Loucy (cell line): ENCODE measurements around the gene OR5K3.
"Not testable (repeated sequence)": the region's sequence is repeated elsewhere in the genome, so short reads cannot be mapped to it uniquely, and the experiment has no call there.

Experiments
- H2AFZ ChIP-seq: fragments of 200-600 bp; sonication (generic); 2 replicates; pipeline ENCODE4 v1.6.0; 2016; ENCODE audit warnings: antibody characterized with exemption, mild to moderate bottlenecking, low read length, moderate library complexity
- H3F3A ChIP-seq: fragments of 200-600 bp; 2 replicates; pipeline ENCODE4 v1.6.0; 2016; ENCODE audit warnings: antibody characterized with exemption, low read depth, mild to moderate bottlenecking
- H3K27me3 ChIP-seq: fragments of 200-600 bp; sonication (generic); 2 replicates; pipeline ENCODE4 v1.6.1; 2014; ENCODE audit warnings: low read length, mild to moderate bottlenecking; ENCODE audit not compliant: insufficient read depth, poor library complexity, severe bottlenecking
- H3K36me3 ChIP-seq: fragments of 200-600 bp; sonication (generic); 2 replicates; pipeline ENCODE4 v1.6.1; 2016; ENCODE audit warnings: low read length; ENCODE audit not compliant: insufficient read depth
- H3K4me1 ChIP-seq: fragments of 200-600 bp; sonication (generic); 2 replicates; pipeline ENCODE4 v1.5.1; 2014; ENCODE audit warnings: low read length, mild to moderate bottlenecking; ENCODE audit not compliant: insufficient read depth, poor library complexity, severe bottlenecking
- H3K4me2 ChIP-seq: fragments of 200-600 bp; sonication (generic); 2 replicates; pipeline ENCODE4 v1.6.0; 2014; ENCODE audit warnings: antibody characterized with exemption, low read length, low read depth, mild to moderate bottlenecking; ENCODE audit not compliant: poor library complexity, severe bottlenecking
- H3K4me3 ChIP-seq: fragments of 200-600 bp; sonication (generic); 2 replicates; pipeline ENCODE4 v1.5.1; 2014; ENCODE audit warnings: low read length, mild to moderate bottlenecking, mixed read lengths; ENCODE audit not compliant: poor library complexity, severe bottlenecking
- H3K79me2 ChIP-seq: fragments of 200-600 bp; sonication (generic); 2 replicates; pipeline ENCODE4 v1.6.1; 2014; ENCODE audit warnings: low read length; ENCODE audit not compliant: insufficient read depth
- H3K9ac ChIP-seq: fragments of 200-600 bp; sonication (generic); 2 replicates; pipeline ENCODE4 v1.6.0; 2014; ENCODE audit warnings: mild to moderate bottlenecking, low read depth, low read length, moderate library complexity; ENCODE audit not compliant: poor library complexity, severe bottlenecking
- H3K9me2 ChIP-seq: fragments of 200-600 bp; sonication (generic); replicated peaks from 2 replicates; pipeline ENCODE4 v1.6.1; 2016; ENCODE audit warnings: low read depth, low read length, mixed read lengths
- H3K9me3 ChIP-seq: fragments of 200-600 bp; sonication (generic); 2 replicates; pipeline ENCODE4 v1.6.1; 2014; ENCODE audit warnings: mild to moderate bottlenecking, antibody characterized with exemption, low read length, low read depth; ENCODE audit not compliant: insufficient read depth
- H4K20me1 ChIP-seq: fragments of 200-600 bp; sonication (generic); 2 replicates; pipeline ENCODE4 v1.6.0; 2014; ENCODE audit warnings: antibody characterized with exemption, low read length, mild to moderate bottlenecking; ENCODE audit not compliant: insufficient read depth, poor library complexity, severe bottlenecking
- EZH2phosphoT487 ChIP-seq: fragments of 200-600 bp; IDR thresholded peaks from 2 replicates; pipeline ENCODE4 v1.6.1; 2018; ENCODE audit warnings: antibody characterized with exemption, mild to moderate bottlenecking, moderate library complexity, borderline replicate concordance
- TF ChIP-seq, protein P1 (sequence below): fragments of 200-600 bp; sonication (generic); conservative IDR thresholded peaks from 2 replicates; pipeline ENCODE4 v1.5.1; 2014; ENCODE audit warnings: mild to moderate bottlenecking, antibody characterized with exemption, low read length

Gene OR5K3

DNA sequence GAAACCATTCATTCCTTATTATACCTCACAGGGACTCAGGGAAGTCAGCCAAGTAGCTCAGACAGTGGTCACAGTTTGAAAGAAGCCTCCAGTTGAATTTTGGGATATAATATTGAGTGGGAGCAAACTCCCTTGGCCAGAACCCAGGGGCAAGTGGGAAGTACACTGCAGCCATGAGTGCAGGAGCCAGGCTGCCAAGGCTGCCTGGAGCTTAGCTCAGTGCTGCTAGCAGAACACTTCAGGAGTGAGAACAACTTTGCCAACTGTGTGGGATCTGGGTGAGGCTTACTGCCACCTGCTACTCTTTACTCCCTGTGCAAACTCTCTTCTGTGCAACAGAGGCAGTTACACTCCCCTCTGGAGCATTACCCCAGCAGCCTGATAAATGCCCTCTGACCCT is 4.6 kb downstream of the OR5K3 start:
- Histone ChIP-seq H3F3A (no peaks in the 10 kb centered on the region), H3K36me3 (no peaks in the 10 kb centered on the region), H4K20me1 (no peaks in the 10 kb centered on the region), H3K27me3 (no peaks in the 10 kb centered on the region), H3K79me2 (no peaks in the 10 kb centered on the region), H2AFZ (no peak overlapping the region), H3K9me3 (0 out of 2 replicates have a peak, but pooled peaks cover 2% of the 10 kb centered on the region), H3K4me2 (no peak overlapping the region), H3K4me1 (no peaks in the 10 kb centered on the region), H3K9me2 (no peaks in the 10 kb centered on the region), H3K9ac (no peak overlapping the region), H3K4me3 (no peak overlapping the region)
- TF ChIP-seq, protein P1, sequence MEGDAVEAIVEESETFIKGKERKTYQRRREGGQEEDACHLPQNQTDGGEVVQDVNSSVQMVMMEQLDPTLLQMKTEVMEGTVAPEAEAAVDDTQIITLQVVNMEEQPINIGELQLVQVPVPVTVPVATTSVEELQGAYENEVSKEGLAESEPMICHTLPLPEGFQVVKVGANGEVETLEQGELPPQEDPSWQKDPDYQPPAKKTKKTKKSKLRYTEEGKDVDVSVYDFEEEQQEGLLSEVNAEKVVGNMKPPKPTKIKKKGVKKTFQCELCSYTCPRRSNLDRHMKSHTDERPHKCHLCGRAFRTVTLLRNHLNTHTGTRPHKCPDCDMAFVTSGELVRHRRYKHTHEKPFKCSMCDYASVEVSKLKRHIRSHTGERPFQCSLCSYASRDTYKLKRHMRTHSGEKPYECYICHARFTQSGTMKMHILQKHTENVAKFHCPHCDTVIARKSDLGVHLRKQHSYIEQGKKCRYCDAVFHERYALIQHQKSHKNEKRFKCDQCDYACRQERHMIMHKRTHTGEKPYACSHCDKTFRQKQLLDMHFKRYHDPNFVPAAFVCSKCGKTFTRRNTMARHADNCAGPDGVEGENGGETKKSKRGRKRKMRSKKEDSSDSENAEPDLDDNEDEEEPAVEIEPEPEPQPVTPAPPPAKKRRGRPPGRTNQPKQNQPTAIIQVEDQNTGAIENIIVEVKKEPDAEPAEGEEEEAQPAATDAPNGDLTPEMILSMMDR, result no peak
- no peak for TF ChIP-seq EZH2phosphoT487

DNA sequence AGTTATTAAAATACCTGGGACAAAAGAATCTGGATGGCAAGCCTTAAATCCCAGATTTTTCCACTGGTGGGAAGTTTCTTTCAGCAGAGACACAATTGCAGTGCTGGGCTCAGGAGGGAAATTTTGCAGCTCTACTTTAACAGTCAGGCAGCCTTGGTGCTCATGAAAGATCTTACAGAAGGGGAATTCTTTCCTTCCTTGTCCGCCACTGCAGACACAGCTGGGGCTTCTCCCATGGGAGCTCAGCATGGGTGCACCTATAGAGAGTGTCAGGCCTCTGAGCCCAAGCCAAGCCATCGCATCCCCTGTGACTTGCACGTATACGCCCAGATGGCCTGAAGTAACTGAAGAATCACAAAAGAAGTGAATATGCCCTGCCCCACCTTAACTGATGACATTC is 6.0 kb downstream of the OR5K3 start:
- not testable (repeated sequence) for H3K79me2 ChIP-seq, H3K9me2 ChIP-seq, H3K4me1 ChIP-seq, H3K9ac ChIP-seq, H4K20me1 ChIP-seq, H3F3A ChIP-seq, H3K4me2 ChIP-seq, H3K27me3 ChIP-seq, H3K4me3 ChIP-seq, H3K36me3 ChIP-seq, H2AFZ ChIP-seq, H3K9me3 ChIP-seq

DNA sequence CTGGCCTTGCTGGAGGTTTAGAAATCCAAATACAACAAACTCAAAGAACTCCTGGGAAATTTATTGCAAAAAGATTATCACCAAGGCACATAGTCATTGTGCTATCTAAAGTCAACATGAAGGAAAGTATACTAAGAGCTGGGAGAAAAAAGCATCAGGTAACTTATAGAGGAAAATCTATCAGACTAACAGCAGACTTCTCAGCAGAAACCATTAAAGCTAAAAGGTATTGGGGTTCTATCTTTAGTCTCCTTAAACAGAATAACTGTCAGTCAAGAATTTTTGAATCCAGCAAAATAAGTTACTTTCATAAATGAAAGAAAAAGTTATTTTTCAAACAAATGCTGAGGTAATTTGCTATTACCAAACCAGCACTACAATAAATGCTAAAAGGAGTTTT is 8.0 kb downstream of the OR5K3 start:
- H3K9me3 ChIP-seq, result peaks cover 5% of the 10 kb centered on the region; the same call in 1 of the 2 replicates
- no peak overlapping the region for H3K4me2 ChIP-seq
- no peaks in the 10 kb centered on the region for H3K9me2 ChIP-seq
- no peaks in the 10 kb centered on the region for H3K36me3 ChIP-seq
- TF ChIP-seq EZH2phosphoT487, result no peak
- TF ChIP-seq, protein P1, result no peak
- H3K4me1 ChIP-seq, result no peaks in the 10 kb centered on the region
- no peaks in the 10 kb centered on the region for H3K27me3 ChIP-seq
- no peak overlapping the region for H3K9ac ChIP-seq
- no peaks in the 10 kb centered on the region for H3K79me2 ChIP-seq
- no peak overlapping the region for H2AFZ ChIP-seq
- H4K20me1 ChIP-seq, result no peaks in the 10 kb centered on the region
- no peak overlapping the region for H3K4me3 ChIP-seq
- no peaks in the 10 kb centered on the region for H3F3A ChIP-seq

DNA sequence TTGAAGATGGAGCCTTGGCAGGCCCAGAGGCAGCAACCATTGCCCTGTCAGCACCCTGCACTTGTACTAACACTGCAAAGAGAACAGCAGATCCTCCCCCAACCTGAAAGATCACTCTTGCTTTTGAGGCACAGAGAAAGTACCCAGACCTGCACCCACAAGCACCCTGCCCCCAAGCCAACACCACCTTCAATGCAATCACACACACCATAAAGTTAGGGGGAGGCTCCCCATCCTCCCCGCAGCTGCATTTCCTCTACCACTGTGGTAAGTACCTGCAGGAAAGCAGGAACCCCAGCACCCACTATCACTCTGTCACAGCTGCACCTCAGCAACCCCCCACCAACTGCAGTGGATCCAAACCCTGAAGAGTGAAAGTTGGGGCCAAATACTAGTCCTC is 12.0 kb downstream of the OR5K3 start:
- Histone ChIP-seq H3K9me3 (peaks cover 5% of the 10 kb centered on the region; the same call in 1 of the 2 replicates), H2AFZ (no peak overlapping the region), H3F3A (no peaks in the 10 kb centered on the region)

More for the DNA sequence above, 12.0 kb downstream of the OR5K3 start:
- Histone ChIP-seq H3K27me3 (no peaks in the 10 kb centered on the region), H4K20me1 (no peaks in the 10 kb centered on the region), H3K4me1 (no peaks in the 10 kb centered on the region), H3K4me2 (no peak overlapping the region), H3K9me2 (no peaks in the 10 kb centered on the region), H3K79me2 (no peaks in the 10 kb centered on the region), H3K9ac (no peak overlapping the region), H3K36me3 (no peaks in the 10 kb centered on the region), H3K4me3 (no peak overlapping the region)
- TF ChIP-seq, protein P1, result no peak
- TF ChIP-seq EZH2phosphoT487, result no peak
